Measurements from ENCODE around the gene PRRG1.
A peak's percentile ranks its signal among the peaks of the same experiment; 100 is the strongest.
"Not testable (repeated sequence)": the region's sequence is repeated elsewhere in the genome, so short reads cannot be mapped to it uniquely, and the experiment has no call there.

PRRG1 gene

GRCh38 chrX:37378830-37379229, 29.7 kb downstream of the PRRG1 start:
- no peak for DNase-seq

DNA sequence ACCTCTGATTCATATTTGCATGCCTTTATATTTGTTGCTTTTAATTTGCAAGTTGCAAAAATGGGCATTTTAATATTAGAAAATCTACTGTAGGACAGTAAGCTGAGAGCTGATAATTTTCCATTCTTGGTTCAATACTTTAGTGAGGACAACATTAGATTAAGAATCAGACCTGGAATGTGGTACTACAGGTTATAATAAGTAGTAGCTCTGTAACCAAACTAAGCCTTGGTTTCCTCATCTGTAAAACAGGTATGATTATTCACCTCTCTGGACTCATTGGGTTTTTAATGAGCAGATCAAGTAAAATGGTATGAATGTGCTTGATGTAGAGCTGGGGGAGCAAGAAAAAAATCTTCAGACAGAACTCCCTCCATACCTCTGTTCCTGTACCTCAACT, 31.1 kb downstream of the PRRG1 start:
- DNase-seq: no peak

DNA sequence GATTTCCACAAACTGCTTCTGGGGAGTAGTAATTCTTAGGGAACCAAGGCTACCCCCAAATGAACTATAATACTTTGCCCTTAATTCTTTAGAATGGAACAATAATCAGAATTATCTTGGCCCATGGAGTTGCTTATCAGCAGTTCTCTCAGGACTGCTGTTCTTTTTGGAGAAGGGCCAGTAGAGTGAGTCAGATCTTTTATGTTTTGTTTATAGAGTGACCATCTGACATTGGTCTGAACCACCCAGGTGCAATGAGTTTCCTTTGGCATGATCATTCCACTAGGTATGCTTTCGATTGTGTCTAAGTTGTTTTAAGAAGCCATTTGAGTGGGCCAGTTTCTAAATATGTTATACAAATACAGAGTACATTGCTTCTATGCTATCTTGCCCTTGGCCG, 31.8 kb downstream of the PRRG1 start:
- DNase-seq: peak; percentile 32

- peak; percentile 14 for DNase-seq
Measured at GRCh38 chrX:37383313-37383712, 34.1 kb downstream of the PRRG1 start.

- no peak for DNase-seq
Measured at GRCh38 chrX:37388413-37388812, 39.2 kb downstream of the PRRG1 start.

DNA sequence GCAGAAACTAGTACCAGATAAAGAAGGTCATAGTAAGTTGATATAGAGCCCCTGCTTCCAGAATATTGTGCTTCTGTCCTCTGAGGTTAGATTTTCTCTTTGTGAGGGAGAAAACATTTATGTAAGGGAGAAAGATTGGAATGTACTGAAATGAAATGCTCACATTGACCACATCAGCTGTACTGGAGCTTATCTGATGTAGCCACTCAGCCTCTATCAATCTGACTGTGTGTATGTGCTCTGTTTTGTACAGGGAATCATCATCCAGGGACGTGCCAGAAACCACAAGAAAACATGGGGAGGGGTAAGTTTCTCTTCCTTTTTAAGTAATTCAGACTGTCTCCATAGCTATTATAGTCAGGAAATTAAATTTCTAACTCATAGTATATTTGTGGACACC, 56.8 kb downstream of the PRRG1 start:
- peak; percentile 58 for DNase-seq

DNA sequence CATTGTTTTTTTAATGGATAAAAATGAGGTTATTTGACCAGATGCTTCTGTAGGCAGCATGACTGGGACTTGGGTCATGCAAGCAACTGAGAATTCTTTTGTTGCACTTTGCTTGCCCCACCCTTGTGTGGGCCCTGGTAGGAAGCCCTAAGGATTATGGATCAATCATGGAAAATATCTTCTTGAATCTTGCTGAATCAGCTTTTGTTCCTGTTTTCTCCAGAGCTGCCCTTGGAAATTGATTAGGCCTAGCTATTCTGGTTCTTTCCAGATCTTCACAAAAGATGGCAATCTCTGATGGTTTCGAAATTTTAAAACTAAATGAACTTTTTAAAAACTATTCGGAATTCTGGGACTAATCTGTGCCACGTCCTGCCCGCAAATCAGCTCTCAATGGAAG, 58.6 kb downstream of the PRRG1 start:
- no peak for DNase-seq

- no peak for DNase-seq
Measured at GRCh38 chrX:37409278-37409677, 60.1 kb downstream of the PRRG1 start.

- peak; percentile 25 for DNase-seq
Measured at GRCh38 chrX:37420185-37420584, 71.0 kb downstream of the PRRG1 start.

DNA sequence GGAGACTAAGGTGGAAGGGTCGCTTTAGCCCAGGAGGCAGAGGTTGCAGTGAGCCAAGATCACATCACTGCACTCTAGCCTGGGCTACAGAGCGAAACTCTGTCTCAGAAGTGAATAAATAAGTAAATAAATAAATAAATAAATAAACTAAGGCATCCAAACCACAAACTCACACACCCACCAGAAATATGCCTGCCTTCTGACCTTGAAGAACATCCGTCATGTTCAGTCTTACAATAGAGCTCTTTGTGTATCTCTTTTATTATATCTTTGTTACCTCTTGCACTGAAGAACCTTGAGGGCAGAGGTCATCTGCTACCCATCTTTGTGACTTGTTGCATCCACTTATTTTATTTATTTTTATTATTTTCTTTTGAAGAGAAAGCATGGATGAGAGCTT, 71.6 kb downstream of the PRRG1 start:
- no peak for DNase-seq

DNA sequence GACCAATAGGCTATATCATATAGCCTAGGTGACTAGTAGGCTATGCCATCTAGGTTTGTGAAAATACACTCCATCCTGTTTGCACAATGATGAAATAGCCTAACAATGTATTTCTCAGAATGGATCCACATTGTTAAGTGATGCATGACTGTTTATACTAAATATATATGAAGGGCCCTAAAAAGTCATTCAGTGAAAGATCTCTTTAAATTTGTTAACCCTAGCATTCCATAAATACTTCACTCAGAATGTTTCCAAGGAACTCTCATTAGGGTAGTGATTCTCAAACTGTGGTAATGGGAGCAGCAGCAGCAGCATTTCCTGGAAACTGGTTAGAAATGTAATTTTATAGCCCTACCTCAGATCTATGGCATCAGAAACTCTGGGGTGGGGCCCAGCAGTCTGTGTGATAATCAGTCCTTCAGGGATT, 74.9 kb downstream of the PRRG1 start:
- DNase-seq: peak; percentile 71

DNA sequence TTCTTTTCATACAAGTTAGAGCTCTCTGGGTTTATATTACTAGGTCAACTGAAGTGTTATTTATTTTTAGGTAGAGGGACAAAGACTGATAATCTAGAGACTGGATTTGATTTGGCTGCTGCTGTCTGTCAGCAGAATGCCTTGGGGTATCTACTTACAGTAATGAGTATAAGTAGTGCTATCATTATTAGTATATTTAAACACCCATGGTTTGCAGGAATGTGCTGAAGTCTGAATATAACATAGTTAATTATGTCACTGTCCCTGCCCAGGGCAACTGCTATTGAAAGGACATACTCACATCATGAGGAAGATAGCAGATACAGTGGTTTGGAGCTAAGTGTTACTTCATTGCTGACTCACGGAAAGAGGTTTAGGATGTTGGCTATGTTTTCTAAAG, 76.2 kb downstream of the PRRG1 start:
- DNase-seq: peak; percentile 0

DNA sequence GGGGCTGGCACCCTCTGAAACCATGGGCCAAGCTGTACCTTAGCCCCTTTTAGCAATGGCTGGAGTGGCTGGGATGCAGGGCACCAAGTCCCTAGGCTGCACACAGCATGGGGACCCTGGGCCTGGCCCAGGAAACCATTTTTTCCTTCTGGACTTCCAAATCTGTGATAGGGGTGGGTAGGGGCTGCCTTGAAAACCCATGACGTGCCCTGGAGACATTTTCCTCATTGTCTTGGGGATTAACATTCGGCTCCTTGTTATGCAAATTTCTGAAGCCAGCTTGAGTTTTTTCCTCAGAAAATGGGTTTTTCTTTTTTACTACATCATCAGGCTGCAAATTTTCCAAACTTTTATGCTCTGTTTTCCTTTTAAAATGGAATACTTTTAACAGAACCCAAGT, 79.8 kb downstream of the PRRG1 start:
- DNase-seq: not testable (repeated sequence)

DNA sequence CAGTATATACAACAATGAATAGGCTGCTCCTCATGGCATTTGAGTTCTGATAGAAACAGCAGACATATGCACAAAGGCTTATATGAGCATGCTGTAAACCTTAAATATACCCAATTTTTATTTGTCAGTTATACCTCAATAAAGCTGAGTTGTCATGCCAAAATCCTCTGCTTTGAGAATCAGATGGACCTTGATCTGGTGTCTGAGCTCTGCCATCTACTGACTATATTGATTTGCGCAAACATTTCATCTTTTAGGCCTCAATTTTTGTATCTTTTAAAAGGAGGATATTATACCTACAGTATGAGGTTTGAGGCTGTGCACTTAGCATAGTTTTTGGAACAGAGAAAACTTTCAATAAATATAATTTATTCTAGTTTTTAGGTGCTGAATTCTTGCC, 85.2 kb downstream of the PRRG1 start:
- DNase-seq: no peak

- DNase-seq: no peak
Measured at GRCh38 chrX:37437160-37437559, 88.0 kb downstream of the PRRG1 start.

DNA sequence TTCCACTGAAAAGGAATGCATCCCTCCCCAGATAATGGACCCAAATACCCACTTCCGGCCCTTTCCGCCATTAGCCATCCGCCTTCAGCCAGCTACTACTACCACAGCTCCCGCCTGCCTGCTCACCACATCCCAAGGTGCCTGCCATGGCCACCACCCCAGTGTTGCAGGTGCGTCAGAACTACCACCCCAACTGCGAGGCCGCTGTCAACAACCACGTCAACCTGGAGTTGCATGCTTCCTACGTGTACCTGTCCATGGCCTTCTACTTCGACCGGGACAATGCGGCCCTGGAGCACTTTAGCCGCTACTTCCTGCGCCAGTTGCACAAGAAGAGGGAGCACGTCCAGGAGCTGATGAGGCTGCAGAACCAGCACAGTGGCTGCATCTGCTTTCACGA, 92.2 kb downstream of the PRRG1 start:
- no peak for DNase-seq

DNA sequence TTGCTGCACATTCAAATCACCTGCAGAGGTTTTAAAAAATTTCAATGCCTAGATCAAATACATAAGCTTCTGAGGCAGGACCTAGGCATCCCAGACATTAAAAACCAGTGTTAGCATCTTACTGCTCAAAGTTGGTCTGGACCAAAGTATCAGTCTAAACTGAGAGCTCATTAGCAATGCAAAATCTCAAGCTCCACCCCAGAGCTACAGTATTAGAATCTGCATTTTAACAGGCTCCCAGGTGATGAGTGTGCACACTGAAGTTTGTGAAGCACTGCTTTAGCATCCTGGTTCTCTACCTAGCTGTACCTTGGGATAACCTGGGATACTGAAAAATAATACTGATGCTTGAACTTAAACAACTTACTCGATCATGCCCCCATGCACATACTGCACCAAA, 96.0 kb downstream of the PRRG1 start:
- DNase-seq: no peak

- DNase-seq: no peak
Measured at GRCh38 chrX:37453821-37454220, 104.7 kb downstream of the PRRG1 start.

- DNase-seq: peak; percentile 56
Measured at GRCh38 chrX:37454537-37455285, 105.5 kb downstream of the PRRG1 start.

GRCh38 chrX:37455381-37455780, 106.2 kb downstream of the PRRG1 start:
- DNase-seq: no peak

- not testable (repeated sequence) for DNase-seq
Measured at GRCh38 chrX:37460285-37460684, 111.1 kb downstream of the PRRG1 start.

- no peak for DNase-seq
Measured at GRCh38 chrX:37462346-37462745, 113.2 kb downstream of the PRRG1 start.

DNA sequence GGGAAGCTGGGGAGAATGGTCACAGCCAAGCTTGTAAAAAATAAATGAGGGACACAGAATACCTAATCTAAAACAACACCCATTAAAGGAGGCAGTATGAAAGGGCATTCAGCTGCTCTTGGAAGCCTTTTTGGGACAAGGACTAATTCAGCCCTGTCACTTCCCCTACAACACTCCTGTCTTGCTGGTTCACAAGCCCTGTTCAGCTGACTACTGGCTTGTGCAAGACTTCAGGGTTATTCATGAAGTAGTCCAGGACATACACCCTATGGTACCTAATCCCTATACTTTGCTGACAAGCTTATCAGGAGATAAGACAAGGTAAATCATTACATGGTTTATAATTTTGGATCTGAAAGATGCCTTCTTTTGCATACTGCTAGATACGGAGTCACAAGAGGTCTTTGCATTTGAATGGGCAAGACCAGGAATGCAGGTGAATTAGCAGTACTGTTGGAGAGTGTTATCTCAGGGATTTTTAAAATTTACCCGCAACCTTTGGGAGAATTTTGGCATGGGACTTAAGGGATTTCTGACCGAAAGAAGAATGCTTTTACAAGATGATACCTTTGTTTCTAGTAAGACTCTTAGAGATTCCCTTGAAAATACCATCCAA, 119.1 kb downstream of the PRRG1 start:
- no peak for DNase-seq

GRCh38 chrX:37470711-37471110, 121.5 kb downstream of the PRRG1 start:
- no peak for DNase-seq

DNA sequence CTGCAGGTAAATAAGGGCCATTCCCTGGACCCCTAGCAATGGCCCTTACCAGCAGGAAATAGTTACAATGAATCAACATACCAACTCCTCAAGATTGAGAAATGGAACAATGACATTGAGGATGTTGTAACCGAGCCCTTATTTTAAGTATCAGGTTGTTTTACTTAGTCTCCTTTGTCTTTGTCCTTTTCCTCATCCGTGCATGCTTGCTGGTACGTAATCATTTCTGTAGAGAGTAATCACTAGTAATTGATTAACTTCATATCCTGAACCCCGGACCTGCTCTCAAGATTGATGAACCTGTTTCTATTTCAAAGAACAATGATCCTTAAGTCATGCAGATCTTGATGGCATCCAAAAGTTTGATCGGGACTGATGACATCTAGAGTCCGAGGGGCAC, 123.7 kb downstream of the PRRG1 start:
- DNase-seq: no peak
